HG03442 (cell line): ENCODE data around the gene ZBTB25.

Experiments
- ATAC-seq: cut with Tn5 transposase; IDR thresholded peaks from one replicate; pipeline ENCODE4 v1.9.1; 2021; ENCODE audit warnings: mild to moderate bottlenecking, moderate library complexity; ENCODE audit not compliant: unreplicated experiment

Gene ZBTB25

GRCh38 chr14:64516969-64517368, 13.3 kb upstream of the ZBTB25 start:
- ATAC-seq: no peak

GRCh38 chr14:64515053-64515452, 11.4 kb upstream of the ZBTB25 start:
- no peak for ATAC-seq

- ATAC-seq: no peak
Measured at GRCh38 chr14:64513271-64513670, 9.6 kb upstream of the ZBTB25 start.

- ATAC-seq: no peak
Measured at GRCh38 chr14:64510825-64511671, 7.4 kb upstream of the ZBTB25 start.

DNA sequence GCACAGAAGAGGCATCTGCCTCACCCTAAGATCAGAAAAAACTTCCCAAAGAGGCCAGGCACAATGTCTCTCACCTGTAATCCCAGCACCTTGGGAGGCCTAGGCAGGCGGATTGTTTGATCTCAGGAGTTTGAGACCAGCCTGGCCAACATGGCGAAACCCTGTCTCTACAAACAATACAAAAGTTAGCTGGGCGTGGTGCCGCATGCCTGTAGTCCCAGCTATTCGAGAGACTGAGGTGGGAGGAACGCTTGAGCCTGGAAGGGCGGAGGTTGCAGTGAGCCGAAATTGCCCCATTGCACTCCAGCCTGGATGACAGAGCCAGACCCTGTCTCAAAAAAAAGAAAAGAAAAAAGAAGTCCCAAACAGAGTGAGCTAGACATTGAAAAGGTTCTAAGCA, 5.4 kb upstream of the ZBTB25 start:
- ATAC-seq: no peak

- no peak for ATAC-seq
Measured at GRCh38 chr14:64508215-64508776, 4.7 kb upstream of the ZBTB25 start.

- no peak for ATAC-seq
Measured at GRCh38 chr14:64507376-64508156, 3.9 kb upstream of the ZBTB25 start.

- no peak for ATAC-seq
Measured at GRCh38 chr14:64506721-64507120, 3.1 kb upstream of the ZBTB25 start.

DNA sequence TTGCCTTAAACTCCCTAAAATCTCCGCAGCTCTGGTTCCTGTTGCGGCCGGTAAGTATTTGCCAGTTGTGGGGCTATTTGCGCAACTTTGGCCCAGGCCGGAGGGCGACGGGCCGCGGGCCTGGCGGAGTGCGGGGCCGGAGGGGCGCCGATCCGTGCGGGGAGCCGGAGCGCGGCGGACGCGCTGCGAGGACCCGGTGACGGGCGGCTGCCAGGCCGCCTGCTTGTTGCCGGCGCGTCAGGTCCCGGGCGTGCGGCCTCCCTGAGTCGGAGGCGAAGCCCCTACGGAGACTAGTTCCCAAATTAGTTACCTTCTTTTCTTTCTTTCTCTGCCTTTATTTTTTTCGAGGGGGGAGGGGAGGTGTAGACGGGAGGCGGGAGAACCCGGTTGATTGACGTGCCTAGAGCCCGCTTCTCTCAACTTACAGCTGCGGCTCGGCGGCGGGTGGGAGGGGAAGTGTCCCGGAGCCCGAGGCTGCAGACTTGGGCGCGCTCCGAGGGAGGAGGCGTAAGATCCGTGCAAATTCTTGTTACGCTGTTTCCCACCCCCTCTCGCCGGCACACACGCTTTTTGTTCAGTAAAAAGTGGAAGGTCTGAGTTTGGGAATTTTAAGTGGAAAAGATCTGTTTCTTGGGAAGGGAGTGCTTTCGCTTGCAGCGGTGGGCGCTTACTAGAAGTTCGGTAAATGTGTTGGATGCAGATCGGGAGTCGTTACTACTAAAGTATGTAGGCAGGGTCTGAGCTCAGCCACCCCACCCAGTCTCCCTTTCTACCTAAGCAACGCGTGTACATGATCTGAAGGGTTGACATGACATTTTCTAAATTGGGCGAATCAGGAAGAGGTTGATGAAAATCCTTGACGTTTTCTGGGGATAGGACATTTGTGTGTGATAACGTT, 1.5 kb upstream of the ZBTB25 start:
- ATAC-seq: peak; percentile 15

GRCh38 chr14:64504310-64504896, 765 bp upstream of the ZBTB25 start, which contains the start of gene ZBTB1:
ZBTB1 (plus strand) TSS chr14:64504770; CDS start chr14:64521505, 16,735 bp downstream.
- peak; percentile 19 for ATAC-seq

DNA sequence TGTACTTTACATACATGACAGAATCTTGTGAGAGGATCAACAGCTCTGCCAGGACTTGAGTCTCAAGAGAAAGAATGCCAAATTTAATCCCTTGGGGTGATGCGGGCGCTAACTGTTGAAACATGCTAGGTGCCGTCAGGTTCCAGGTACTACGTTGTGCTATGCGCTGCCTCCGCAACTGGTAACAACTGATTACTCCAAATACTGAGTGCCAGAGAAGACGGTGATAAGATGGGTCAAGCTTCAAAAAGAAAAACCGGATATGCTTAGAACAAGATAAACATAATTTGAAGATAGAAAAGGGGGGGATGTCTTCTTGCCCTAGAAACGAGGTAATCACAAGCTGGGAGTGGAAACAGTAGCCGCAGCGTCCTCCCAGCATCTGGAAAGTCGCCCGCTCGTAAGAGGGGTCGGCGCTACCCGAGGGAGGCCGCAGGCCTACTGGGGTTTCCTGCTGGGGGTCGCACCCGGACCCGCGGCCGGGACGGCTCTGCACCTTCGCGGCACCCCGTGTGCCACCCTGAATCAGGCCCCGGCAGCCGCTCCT, 678 bp downstream of the ZBTB25 start:
- no peak for ATAC-seq

DNA sequence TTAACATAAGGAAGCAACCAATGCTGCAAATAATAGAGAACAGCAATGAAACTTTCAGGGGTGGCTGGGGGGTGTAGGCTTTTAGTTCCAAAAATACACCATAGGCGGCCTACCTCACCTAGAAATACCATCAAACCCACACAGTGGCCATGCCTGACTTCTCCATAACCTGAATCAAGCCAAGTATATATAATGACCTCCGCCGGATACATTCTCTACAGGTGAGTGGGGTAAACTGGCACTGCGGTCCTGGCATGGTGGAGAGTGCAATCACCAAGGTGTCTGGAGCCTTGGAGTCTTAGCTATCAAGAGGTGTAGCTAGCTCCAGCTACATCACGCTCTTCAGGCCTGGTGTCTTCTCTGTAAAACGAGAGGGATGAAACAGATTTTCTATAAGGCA, 1.2 kb downstream of the ZBTB25 start:
- ATAC-seq: no peak

DNA sequence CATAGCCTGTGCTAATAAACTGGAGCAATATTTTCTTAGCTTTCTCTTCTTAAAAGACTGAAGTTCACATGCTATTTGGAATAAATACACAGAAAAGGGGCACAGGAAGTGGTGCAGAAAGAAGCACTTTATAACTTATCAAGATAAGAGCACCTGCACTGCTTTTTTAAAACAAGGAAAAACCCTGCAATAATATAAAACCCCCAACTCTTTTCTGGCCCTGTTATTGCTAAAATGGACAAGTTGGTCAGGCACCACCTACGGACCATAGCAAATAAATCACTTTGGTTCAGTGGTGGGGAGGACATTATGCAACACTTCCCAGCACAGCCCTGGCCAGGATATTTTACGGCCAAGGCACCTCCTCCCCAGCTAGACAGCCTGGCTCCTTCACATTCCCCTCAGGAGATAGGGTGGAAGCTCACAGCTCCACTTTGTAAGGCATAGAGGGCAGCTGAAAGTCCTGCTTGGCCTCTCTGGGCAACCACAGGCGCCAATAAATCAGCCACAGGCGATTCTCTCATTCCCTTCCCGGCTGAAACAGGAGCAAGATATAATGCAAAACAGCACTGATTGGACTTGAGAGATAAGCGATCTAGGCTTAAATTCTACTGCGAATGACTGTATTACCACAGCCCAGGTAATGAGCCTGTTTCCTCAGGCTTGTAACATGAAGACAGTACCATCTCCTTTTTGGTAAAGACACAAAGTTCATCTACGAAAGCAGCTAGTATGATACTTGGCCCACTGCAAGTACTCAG, 2.0 kb downstream of the ZBTB25 start:
- no peak for ATAC-seq

GRCh38 chr14:64500088-64500487, 3.5 kb downstream of the ZBTB25 start:
- no peak for ATAC-seq

DNA sequence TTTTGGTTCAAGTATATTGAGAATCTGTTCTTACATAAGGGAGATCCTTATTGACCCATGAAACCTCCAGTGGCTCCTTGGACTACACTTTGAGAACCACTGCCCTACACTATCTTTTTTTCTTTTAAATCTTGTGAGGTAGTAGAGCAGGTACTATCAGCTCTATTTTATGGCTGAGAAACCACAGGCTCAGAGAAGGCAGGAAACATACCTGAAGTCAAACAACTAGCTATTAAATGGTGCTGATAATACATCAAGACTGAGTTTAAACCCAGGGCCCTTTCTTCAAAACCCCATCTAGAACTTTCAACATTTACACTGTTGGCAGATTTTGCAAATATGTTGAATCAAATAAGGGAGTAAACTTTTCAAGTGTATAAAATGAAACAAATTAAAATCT, 6.9 kb downstream of the ZBTB25 start:
- ATAC-seq: no peak

- ATAC-seq: no peak
Measured at GRCh38 chr14:64495252-64495651, 8.4 kb downstream of the ZBTB25 start.

DNA sequence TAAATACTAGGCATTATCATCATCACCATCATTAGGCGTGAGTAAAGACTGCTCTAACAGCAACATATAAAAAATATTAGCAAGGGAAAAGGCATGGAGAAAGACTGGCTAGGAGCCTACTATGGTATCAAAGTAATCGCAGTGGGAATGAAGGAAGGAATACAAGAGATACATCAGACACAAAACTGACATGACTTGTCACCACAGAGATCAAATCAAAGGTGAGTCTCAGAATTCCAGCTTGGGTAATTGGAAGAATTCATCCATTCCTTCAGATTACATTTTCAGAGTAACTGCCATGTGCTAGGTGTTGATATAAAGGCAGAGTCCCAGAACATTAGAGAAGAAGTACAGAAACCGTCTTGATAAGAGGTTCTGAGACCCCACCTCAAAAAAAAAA, 10.2 kb downstream of the ZBTB25 start:
- ATAC-seq: no peak

GRCh38 chr14:64491637-64492036, 12.0 kb downstream of the ZBTB25 start:
- no peak for ATAC-seq

DNA sequence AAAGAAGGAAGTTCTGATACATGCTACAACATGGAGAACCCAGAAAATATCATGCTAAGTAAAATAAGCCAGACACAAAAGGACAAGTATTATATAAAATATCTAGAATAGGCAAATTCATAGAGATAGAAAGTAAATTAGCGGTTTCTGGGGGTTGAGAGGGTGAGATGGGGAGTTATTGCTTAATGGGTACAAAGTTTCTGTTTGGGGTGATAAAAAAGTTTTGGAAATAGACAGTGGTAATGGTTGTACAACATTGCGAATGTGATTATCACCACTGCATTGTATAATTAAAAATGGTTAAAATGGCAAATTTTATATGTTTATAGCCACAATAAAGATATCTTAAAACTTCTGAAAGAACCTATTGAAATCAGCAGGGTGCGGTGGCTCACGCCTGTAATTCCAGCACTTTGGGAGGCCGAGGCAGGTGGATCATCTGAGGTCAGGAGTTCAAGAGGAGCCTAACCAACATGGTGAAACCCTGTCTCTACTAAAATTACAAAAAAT, 15.0 kb downstream of the ZBTB25 start:
- ATAC-seq: no peak
